HuH-7.5 (cell line): Measurements from ENCODE around the gene HERC2.

Experiments
- DNase-seq: peaks from one replicate; pipeline ENCODE4 v3.0.0; 2011; ENCODE audit warnings: low spot score

The HERC2 gene

GRCh38 chr15:28094732-28095521 lies 227.1 kb downstream of the HERC2 start:
- no peak for DNase-seq

- no peak for DNase-seq
Observed at GRCh38 chr15:28093752-28094535, 228.0 kb downstream of the HERC2 start.

- DNase-seq, result no peak
Observed at GRCh38 chr15:28091313-28091712, 230.7 kb downstream of the HERC2 start.

DNA sequence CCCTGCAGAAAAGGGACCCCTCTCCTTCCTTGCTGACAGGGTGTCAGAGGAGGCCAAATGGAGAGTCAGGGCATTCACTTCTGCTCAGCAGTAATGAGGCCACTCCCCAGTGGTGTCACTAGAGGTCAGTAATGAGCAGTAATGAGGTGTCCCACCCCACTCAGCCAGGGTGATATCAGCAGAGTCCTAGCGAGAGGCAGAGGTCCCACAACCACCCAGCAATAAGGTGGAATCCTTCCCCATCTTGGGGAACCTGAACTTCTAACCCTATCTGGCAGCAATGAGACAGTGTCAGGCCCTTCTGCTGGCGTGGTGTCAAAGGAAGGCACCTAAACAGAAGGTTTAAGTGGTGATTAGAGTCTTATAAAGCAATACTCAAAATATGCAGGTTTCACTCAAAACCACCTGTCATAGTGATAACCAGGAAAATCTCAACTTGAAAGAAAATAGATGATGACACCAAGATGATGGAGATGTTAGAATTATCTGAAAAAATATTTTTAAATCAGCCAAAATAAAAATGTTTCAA lies 235.7 kb downstream of the HERC2 start:
- DNase-seq, result peak; percentile 67

GRCh38 chr15:28085489-28086174 lies 236.3 kb downstream of the HERC2 start:
- no peak for DNase-seq

DNA sequence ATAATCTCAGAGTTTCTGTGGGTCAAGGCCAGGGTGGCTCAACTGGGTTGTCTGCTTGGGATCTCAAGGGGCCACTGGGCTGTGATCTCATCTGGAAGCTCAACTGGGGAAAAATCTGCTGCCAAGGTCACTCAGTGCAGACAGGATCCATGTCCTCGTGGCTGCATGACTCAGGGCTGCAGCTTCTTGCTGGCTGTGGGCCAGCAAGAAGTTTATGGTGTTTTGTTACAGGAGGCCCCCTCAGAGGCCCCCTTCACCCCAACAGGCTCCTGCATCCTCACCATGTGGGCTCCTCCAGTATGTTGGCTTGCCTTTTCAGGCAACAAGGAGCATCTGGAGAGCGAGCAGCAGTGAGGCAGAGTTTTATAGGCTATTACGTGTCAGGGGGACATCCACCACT lies 237.4 kb downstream of the HERC2 start:
- DNase-seq, result no peak

- peak; percentile 55 for DNase-seq
Observed at GRCh38 chr15:28082891-28083684, 238.9 kb downstream of the HERC2 start.

GRCh38 chr15:28081594-28081993 lies 240.4 kb downstream of the HERC2 start:
- DNase-seq, result no peak

- DNase-seq, result no peak
Observed at GRCh38 chr15:28080386-28080785, 241.6 kb downstream of the HERC2 start.

DNA sequence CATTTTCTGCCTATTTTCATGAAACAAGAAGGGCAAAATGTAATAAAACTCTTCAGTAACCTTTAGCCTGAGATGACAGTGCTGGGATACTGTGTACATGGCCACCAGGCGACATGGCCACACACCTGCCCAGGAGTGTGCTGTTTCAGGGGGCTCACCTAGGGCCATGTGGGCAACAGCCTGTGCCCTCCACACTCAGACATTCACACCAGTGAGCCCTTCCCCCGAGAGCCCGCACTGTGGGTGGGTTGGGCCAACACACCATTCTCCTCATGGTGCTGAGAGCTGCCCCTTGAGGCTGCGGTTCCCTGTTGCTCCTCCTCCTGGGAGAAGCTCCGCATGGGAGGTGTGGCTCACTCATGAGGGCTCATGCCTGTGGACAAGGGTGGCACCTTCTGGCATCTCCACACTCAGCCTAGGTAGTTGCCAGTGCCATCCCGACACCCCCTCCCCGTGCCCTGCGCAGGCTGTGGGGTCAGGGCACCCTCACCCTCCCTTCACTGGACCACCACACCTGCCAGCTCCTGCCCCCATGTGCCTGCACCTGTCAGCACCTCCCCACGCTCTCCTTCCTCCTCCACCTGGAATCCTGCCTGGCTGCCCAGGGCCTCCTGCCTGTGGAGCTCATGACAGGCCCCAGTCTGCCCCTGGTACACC lies 242.5 kb downstream of the HERC2 start:
- DNase-seq, result no peak

DNA sequence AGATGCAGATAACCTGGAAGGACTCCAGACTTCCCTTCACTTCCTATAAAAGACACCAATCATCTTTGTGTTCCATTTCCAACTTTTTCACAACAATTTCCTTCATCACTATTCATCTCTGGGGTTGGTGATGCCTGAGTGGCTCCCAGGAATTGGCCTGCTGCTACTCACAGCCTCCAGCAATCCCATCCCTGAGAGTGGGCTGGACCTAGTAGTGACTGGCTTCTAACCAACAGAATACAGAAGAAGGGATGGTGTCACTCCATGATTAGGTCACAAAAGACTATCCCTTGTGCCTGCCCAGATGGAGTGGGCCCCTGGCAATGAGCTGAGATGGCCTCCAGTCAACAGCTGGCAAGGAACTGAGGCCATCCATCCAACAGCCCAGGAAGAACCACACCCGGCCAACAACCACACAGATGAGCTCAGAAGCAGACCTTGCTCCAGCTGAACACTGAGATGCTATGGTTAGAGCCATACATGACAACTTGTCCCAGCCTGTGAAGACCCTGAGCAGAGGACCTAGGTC lies 243.7 kb downstream of the HERC2 start:
- DNase-seq, result no peak

DNA sequence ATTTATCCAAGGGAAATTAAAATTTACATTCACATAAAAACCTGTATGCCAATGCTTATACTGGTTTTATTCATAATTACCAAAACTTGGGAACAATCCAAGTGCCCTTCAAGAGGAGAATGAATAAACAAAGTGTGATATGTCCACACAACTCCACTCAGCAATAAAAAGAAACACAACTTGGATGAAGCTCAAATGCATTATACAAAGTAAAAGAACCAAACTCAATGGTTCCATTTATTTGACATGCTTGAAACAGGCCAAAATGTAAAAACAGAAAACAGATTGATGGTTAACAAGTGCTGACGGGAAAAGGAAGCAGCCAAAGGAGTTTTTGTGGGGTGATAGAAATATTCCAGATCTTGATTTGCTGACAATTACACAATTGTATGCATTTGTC lies 246.4 kb downstream of the HERC2 start:
- DNase-seq, result no peak

GRCh38 chr15:28068930-28069329 lies 253.0 kb downstream of the HERC2 start:
- no peak for DNase-seq

- DNase-seq, result no peak
Observed at GRCh38 chr15:28066231-28066630, 255.7 kb downstream of the HERC2 start.
